Stimulated activated CD8-positive, alpha-beta memory T cell treated with anti-CD3 and anti-CD28 coated beads, Interleukin-15, amount 100 ng/mL, for 24 hours (primary cell): ENCODE data around the gene SLC28A2.
"Not testable (repeated sequence)": the region's sequence is repeated elsewhere in the genome, so short reads cannot be mapped to it uniquely, and the experiment has no call there.

Source experiments
- DNase-seq: peaks from one replicate; pipeline ENCODE4 v3.0.0-alpha.2; 2020; ENCODE audit warnings: low read depth

Gene SLC28A2

GRCh38 chr15:45263854-45264253, 11.8 kb downstream of the SLC28A2 start:
- no peak for DNase-seq

- DNase-seq = no peak
Measured at GRCh38 chr15:45265506-45265905, 13.5 kb downstream of the SLC28A2 start.

GRCh38 chr15:45268135-45268534, 16.1 kb downstream of the SLC28A2 start:
- no peak for DNase-seq

GRCh38 chr15:45274636-45275380, 22.8 kb downstream of the SLC28A2 start:
- DNase-seq = no peak

- DNase-seq = no peak
Measured at GRCh38 chr15:45276831-45277230, 24.8 kb downstream of the SLC28A2 start.

DNA sequence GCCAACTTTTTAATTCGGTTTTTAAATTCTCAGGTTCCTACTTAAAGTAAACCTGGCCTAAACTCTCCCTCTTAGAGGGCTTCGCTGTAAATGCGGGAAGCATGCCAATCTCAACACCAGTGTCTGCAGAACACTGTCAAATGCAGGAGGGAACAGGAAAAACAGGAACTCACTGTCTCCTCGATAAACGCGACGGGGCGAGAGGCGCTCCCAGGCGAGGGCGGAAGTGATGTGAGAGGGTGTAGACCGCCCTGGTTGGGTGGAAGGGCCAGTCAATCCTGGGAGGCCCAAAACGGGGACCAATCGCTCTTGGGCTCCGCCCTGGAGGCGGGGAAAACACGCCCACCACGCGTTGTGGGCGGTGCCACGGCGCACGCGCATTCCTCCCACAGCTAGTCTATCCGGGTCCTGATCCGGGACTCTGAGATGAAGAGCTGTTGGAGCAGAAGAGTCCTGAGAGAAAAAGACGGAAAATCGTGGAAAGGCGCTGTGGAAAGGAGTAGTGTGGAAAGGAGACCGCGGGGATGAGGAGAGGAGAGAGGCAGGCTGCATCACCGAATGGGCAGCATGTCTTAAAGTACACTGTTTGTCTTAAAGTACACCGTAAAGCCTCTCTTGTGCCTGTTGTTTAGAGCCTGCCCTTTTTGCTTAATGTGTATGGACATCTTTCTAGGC, 27.1 kb downstream of the SLC28A2 start:
- peak; percentile 96 for DNase-seq

GRCh38 chr15:45285413-45285812, 33.4 kb downstream of the SLC28A2 start:
- DNase-seq = no peak

- DNase-seq = no peak
Measured at GRCh38 chr15:45287390-45287956, 35.4 kb downstream of the SLC28A2 start.

- DNase-seq = no peak
Measured at GRCh38 chr15:45288947-45289346, 36.9 kb downstream of the SLC28A2 start.

GRCh38 chr15:45291822-45292582, 40.0 kb downstream of the SLC28A2 start:
- DNase-seq = no peak

DNA sequence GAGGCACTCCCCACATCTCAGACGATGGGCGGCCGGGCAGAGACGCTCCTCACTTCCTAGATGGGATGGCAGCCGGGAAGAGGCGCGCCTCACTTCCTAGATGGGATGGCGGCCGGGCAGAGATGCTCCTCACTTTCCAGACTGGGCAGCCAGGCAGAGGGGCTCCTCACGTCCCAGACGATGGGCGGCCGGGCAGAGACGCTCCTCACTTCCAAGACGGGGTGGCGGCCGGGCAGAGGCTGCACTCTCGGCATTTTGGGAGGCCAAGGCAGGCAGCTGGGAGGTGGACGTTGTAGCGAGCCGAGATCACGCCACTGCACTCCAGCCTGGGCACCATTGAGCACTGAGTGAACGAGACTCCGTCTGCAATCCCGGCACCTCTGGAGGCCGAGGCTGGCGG, 41.3 kb downstream of the SLC28A2 start:
- not testable (repeated sequence) for DNase-seq

DNA sequence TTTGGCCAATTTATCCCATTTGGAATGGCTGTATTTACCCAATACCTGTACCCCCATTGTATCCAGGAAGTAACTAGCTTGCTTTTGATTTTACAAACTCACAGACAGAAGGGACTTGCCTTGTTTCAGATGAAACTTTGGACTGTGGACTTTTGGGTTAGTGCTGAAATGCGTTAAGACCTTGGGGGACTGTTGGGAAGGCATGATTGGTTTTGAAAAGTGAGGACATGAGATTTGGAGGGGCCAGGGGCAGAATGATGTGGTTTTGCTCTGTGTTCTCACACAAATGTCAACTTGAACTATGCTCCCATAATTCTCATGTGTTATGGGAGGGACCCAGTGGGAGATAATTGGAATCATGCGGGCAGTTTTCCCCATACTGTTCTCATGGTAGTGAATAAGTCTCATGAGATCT, 46.9 kb downstream of the SLC28A2 start:
- not testable (repeated sequence) for DNase-seq

- DNase-seq = no peak
Measured at GRCh38 chr15:45304711-45305110, 52.7 kb downstream of the SLC28A2 start.

DNA sequence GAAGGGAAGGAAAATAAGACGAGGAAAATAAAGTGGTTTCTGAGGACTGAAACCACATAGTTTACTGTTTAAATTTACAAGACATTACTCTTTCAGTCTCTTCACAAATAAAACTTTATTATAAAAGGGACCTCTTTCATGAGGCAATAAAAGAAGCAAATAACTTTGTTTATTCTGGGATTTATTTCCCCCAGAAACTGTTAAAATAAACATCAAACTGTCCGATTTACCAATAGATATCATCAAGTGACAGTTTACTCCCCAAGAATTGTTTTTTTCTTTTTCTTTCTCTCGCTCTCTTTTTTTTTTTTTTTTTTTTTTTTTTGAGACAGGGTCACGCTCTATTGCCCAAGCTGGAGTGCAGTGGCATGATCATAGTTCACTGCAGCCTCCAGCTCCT, 54.1 kb downstream of the SLC28A2 start:
- no peak for DNase-seq

DNA sequence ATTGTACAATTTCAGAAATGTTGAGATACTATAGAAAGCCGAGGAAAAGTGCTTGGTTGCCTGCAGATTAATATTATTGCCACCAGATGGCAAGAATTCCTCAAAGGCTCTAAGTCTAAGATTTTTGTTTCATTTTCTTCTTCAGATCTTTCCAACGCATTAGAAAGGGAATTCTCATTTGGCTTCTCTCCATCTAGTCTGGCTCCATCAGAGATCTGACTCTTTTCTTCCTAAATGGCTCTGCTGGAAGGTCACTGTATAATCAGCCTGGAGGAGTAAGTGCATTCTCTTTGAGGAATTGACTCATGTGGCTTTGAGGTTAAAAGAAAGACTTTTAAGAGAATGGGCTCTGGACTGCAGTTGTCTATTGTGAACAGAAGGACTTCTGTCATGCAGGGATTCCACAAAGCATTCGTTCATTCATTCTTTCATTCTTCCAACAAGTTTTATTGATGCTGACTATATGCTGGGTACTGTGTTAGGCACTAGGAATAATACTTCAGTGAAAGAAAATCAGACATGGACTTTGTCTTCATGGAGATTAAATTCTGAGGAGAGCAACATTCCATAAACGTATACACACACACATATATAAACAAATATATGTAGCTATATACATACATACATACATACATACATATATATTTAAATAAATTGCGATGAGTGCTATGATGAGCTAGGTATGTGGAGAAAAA, 55.3 kb downstream of the SLC28A2 start:
- no peak for DNase-seq

DNA sequence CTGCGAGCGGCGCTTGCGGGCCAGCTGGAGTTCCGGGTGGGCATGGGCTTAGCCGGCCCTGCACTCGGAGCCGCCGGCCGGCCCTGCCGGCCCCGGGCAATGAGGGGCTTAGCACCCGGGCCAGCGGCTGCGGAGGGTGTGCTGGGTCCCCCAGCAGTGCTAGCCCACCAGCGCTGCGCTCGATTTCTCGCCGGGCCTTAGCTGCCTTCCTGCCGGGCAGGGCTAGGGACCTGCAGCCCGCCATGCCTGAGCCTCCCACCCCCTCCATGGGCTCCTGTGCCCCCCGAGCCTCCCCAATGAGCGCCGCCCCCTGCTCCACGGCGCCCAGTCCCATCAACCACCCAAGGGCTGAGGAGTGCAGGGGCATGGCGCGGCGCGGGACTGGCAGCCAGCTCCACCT, 62.1 kb downstream of the SLC28A2 start:
- DNase-seq = not testable (repeated sequence)

DNA sequence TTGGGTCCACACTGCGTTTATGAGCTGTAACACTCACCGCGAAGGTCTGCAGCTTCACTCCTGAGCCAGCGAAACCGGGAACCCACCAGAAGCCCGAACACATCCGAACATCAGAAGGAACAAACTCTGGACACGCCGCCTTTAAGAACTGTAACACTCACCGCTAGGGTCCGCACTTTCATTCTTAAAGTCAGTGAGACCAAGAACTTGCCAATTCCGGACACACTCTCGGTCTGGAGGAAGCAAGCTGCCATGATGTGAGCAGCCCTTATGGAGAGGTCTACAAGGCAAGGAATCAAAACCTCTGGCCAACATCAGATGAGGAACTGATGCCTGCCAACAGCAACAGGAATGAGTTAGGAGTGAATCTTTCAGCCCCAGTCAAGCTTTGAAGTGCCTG, 62.9 kb downstream of the SLC28A2 start:
- no peak for DNase-seq

DNA sequence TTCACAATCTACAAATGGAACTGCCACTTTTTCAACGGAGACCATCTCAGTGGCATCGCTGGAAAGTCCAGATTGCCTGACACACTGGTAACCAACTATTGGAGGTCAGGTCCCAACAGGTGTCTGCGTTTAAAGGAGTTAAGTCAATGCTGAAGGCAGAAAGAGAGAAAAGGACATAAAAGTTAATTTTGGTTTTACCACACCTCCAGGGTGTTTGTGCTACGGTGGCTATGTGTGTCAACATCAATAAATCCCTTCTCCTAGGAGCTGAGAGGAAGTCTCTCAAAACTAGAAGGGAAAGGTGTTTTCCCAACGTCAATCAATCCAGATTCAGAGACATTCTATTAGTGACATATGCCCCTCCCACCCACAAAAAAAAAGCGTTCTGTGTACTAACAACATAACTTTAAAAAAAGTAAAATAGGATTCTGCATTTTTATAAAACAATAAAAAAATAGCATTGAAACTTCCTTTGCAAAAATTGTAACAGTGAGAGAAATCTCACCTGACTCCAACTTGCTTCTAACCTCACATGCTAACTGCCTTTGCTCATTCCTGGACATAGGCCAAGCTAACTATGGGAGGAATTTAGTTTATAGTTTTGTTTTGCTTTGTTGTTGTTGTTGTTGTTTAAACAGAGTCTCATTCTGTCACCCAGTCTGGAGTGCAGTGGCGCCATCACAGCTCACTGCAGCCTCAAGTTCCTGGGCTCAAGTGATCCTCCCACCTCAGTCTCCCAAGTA, 67.6 kb downstream of the SLC28A2 start:
- DNase-seq = no peak

- no peak for DNase-seq
Measured at GRCh38 chr15:45320581-45321205, 68.7 kb downstream of the SLC28A2 start.

- DNase-seq = no peak
Measured at GRCh38 chr15:45326280-45326679, 74.2 kb downstream of the SLC28A2 start.

- DNase-seq = no peak
Measured at GRCh38 chr15:45326741-45327140, 74.7 kb downstream of the SLC28A2 start.
